HepG2 (cell line): ENCODE measurements around the gene HRH3. TPM values are rescaled to one million over a fixed set of nuclear protein-coding genes. Genes with fewer than 3 reads are reported as not detected.

Experiments used
- ARNT ChIP-seq: fragments of 450-650 bp; IDR thresholded peaks from 2 replicates; pipeline ENCODE4 v1.6.1; 2017
- ATF4 ChIP-seq, 2 experiments: fragments of 450-650 bp in 1 of 2; sonication (generic) in 1 of 2; formaldehyde crosslinking; IDR thresholded peaks; 2 replicates each; pipeline versions ENCODE4 v1.5.0 to v1.8.0; 2020 to 2022; ENCODE audit warnings: mild to moderate bottlenecking in 1 of 2, missing genetic modification reagents in 1 of 2
- CAMTA2 ChIP-seq: sonication (generic); formaldehyde crosslinking; IDR thresholded peaks from 2 replicates; pipeline ENCODE4 v1.4.0; 2020; ENCODE audit warnings: mild to moderate bottlenecking, missing genetic modification reagents, borderline replicate concordance
- CENPX ChIP-seq: sonication (generic); formaldehyde crosslinking; IDR thresholded peaks from 2 replicates; pipeline ENCODE4 v1.9.0; 2021; ENCODE audit warnings: mild to moderate bottlenecking, missing genetic modification reagents, moderate library complexity
- LBX2 ChIP-seq: sonication (generic); formaldehyde crosslinking; IDR thresholded peaks from 2 replicates; pipeline ENCODE4 v1.5.0; 2020; ENCODE audit warnings: missing genetic modification reagents, mild to moderate bottlenecking, borderline replicate concordance
- NR2F6 ChIP-seq, 2 experiments: IDR thresholded peaks; 2 replicates each; pipeline ENCODE4 v1.6.1; 2016; ENCODE audit warnings: antibody characterized with exemption in 1 of 2, mild to moderate bottlenecking in 1 of 2
- POLR2A ChIP-seq, 2 experiments: IDR thresholded peaks; 2 replicates each; pipeline ENCODE4 v1.6.1; 2011; ENCODE audit warnings: low read depth in 2 of 2, low read length in 2 of 2, mild to moderate bottlenecking in 1 of 2, moderate library complexity in 1 of 2; ENCODE audit not compliant: insufficient read depth in 1 of 2
- RAD51 ChIP-seq: fragments of 450-650 bp; IDR thresholded peaks from 2 replicates; pipeline ENCODE4 v1.6.1; 2016; ENCODE audit warnings: borderline replicate concordance
- SATB2 ChIP-seq: sonication (generic); formaldehyde crosslinking; IDR thresholded peaks from 2 replicates; pipeline ENCODE4 v1.5.0; 2020; ENCODE audit warnings: missing genetic modification reagents
- ZBTB26 ChIP-seq: IDR thresholded peaks from 2 replicates; pipeline ENCODE4 v1.6.1; 2016; ENCODE audit warnings: missing compliant biosample characterization, missing genetic modification reagents, borderline replicate concordance
- ZNF143 ChIP-seq: sonication (generic); formaldehyde crosslinking; IDR thresholded peaks from 2 replicates; pipeline ENCODE4 v1.4.0; 2020; ENCODE audit warnings: missing genetic modification reagents
- ZNF569 ChIP-seq: sonication (generic); formaldehyde crosslinking; IDR thresholded peaks from 2 replicates; pipeline ENCODE4 v1.5.0; 2020; ENCODE audit warnings: mild to moderate bottlenecking, missing genetic modification reagents, moderate library complexity, borderline replicate concordance
- ZNF788 ChIP-seq: sonication (generic); formaldehyde crosslinking; IDR thresholded peaks from 2 replicates; pipeline ENCODE4 v1.5.0; 2020; ENCODE audit warnings: mild to moderate bottlenecking, missing genetic modification reagents, borderline replicate concordance
- ZSCAN30 ChIP-seq: sonication (generic); formaldehyde crosslinking; IDR thresholded peaks from 2 replicates; pipeline ENCODE4 v1.5.0; 2020; ENCODE audit warnings: mild to moderate bottlenecking, missing genetic modification reagents
- polyA plus RNA-seq, 8 experiments: library from polyadenylated mRNA; depleted of rRNA in 3 of 8; stranded (reverse) in 7 of 8; unstranded in 1 of 8; fragments of >200 nt; fragmentation: Illumina TruSeq in 4 of 8; extraction: Trizol in 4 of 8; gene quantifications; 2 replicates each; pipeline versions ENCODE4 v1.2.1 to v1.2.3, GENCODE V29; 2011 to 2016; ENCODE audit warnings: low read depth in 4 of 8, missing spikeins in 1 of 8, mixed read lengths in 1 of 8; ENCODE audit not compliant: insufficient read depth in 1 of 8
- total RNA-seq, 5 experiments: library from RNA; depleted of rRNA; stranded (reverse); fragments of >200 nt; fragmentation: Illumina TruSeq; extraction: Trizol; gene quantifications; 2 replicates each; pipeline ENCODE4 v1.2.3, GENCODE V29; 2016; ENCODE audit warnings: low read depth in 1 of 5
- TF ChIP-seq, protein P1 (sequence below): sonication (generic); formaldehyde crosslinking; IDR thresholded peaks from 2 replicates; pipeline ENCODE4 v1.4.0; 2020; ENCODE audit warnings: missing genetic modification reagents, borderline replicate concordance
- TF ChIP-seq, protein P2 (sequence below): sonication (generic); formaldehyde crosslinking; IDR thresholded peaks from 2 replicates; pipeline ENCODE4 v1.4.0; 2020; ENCODE audit warnings: mild to moderate bottlenecking, missing genetic modification reagents
- TF ChIP-seq, protein P3 (sequence below): sonication (generic); formaldehyde crosslinking; IDR thresholded peaks from 2 replicates; pipeline ENCODE4 v1.4.0; 2020; ENCODE audit warnings: low read depth, missing genetic modification reagents
- TF ChIP-seq, protein P4 (sequence below): sonication (generic); formaldehyde crosslinking; IDR thresholded peaks from 2 replicates; pipeline ENCODE4 v1.8.1; 2022; ENCODE audit warnings: low read depth, mild to moderate bottlenecking, missing genetic modification reagents

Gene HRH3
- total and polyA plus RNA-seq, 2 of the 13 experiments (the other 11 are each of a cell fraction or from before 2014, with no cell fraction given): 0.18 TPM; not detected in 1

- TF ChIP-seq, protein P1, sequence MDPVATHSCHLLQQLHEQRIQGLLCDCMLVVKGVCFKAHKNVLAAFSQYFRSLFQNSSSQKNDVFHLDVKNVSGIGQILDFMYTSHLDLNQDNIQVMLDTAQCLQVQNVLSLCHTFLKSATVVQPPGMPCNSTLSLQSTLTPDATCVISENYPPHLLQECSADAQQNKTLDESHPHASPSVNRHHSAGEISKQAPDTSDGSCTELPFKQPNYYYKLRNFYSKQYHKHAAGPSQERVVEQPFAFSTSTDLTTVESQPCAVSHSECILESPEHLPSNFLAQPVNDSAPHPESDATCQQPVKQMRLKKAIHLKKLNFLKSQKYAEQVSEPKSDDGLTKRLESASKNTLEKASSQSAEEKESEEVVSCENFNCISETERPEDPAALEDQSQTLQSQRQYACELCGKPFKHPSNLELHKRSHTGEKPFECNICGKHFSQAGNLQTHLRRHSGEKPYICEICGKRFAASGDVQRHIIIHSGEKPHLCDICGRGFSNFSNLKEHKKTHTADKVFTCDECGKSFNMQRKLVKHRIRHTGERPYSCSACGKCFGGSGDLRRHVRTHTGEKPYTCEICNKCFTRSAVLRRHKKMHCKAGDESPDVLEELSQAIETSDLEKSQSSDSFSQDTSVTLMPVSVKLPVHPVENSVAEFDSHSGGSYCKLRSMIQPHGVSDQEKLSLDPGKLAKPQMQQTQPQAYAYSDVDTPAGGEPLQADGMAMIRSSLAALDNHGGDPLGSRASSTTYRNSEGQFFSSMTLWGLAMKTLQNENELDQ (CRISPR knock-in tag): no peak
- no peak for TF ChIP-seq LBX2 (CRISPR knock-in tag)
- TF ChIP-seq ZNF788 (CRISPR knock-in tag): no peak
- TF ChIP-seq ZNF569 (CRISPR knock-in tag): no peak
- TF ChIP-seq ZSCAN30 (CRISPR knock-in tag): no peak
- TF ChIP-seq RAD51: no peak
- no peak for TF ChIP-seq CENPX (CRISPR knock-in tag)
- TF ChIP-seq ZBTB26: no peak
- TF ChIP-seq ZNF143: no peak
- TF ChIP-seq, protein P2, sequence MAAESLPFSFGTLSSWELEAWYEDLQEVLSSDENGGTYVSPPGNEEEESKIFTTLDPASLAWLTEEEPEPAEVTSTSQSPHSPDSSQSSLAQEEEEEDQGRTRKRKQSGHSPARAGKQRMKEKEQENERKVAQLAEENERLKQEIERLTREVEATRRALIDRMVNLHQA (CRISPR knock-in tag): no peak
- no peak for TF ChIP-seq ATF4 (CRISPR knock-in tag; IDR thresholded peaks at IDR 0.05)
- no peak for TF ChIP-seq SATB2 (CRISPR knock-in tag)
- no peak for TF ChIP-seq CAMTA2 (CRISPR knock-in tag)
- TF ChIP-seq, protein P3, sequence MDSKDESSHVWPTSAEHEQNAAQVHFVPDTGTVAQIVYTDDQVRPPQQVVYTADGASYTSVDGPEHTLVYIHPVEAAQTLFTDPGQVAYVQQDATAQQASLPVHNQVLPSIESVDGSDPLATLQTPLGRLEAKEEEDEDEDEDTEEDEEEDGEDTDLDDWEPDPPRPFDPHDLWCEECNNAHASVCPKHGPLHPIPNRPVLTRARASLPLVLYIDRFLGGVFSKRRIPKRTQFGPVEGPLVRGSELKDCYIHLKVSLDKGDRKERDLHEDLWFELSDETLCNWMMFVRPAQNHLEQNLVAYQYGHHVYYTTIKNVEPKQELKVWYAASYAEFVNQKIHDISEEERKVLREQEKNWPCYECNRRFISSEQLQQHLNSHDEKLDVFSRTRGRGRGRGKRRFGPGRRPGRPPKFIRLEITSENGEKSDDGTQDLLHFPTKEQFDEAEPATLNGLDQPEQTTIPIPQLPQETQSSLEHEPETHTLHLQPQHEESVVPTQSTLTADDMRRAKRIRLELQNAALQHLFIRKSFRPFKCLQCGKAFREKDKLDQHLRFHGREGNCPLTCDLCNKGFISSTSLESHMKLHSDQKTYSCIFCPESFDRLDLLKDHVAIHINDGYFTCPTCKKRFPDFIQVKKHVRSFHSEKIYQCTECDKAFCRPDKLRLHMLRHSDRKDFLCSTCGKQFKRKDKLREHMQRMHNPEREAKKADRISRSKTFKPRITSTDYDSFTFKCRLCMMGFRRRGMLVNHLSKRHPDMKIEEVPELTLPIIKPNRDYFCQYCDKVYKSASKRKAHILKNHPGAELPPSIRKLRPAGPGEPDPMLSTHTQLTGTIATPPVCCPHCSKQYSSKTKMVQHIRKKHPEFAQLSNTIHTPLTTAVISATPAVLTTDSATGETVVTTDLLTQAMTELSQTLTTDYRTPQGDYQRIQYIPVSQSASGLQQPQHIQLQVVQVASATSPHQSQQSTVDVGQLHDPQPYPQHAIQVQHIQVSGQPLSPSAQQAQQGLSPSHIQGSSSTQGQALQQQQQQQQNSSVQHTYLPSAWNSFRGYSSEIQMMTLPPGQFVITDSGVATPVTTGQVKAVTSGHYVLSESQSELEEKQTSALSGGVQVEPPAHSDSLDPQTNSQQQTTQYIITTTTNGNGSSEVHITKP (CRISPR knock-in tag): 0 out of 2 replicates have a peak, but pooled peaks have one; percentile 9
- TF ChIP-seq, protein P4, sequence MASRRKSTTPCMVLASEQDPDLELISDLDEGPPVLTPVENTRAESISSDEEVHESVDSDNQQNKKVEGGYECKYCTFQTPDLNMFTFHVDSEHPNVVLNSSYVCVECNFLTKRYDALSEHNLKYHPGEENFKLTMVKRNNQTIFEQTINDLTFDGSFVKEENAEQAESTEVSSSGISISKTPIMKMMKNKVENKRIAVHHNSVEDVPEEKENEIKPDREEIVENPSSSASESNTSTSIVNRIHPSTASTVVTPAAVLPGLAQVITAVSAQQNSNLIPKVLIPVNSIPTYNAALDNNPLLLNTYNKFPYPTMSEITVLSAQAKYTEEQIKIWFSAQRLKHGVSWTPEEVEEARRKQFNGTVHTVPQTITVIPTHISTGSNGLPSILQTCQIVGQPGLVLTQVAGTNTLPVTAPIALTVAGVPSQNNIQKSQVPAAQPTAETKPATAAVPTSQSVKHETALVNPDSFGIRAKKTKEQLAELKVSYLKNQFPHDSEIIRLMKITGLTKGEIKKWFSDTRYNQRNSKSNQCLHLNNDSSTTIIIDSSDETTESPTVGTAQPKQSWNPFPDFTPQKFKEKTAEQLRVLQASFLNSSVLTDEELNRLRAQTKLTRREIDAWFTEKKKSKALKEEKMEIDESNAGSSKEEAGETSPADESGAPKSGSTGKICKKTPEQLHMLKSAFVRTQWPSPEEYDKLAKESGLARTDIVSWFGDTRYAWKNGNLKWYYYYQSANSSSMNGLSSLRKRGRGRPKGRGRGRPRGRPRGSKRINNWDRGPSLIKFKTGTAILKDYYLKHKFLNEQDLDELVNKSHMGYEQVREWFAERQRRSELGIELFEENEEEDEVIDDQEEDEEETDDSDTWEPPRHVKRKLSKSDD: no peak
- TF ChIP-seq NR2F6 (IDR thresholded peaks at IDR 0.05): no peak
- TF ChIP-seq NR2F6 (CRISPR knock-in tag; IDR thresholded peaks at IDR 0.05): no peak
- TF ChIP-seq POLR2A (IDR thresholded peaks at IDR 0.05; ENCODE audit: insufficient read depth in 1 of 2, low read depth in 2 of 2, low read length in 2 of 2): no peak
- TF ChIP-seq ARNT: no peak
These were observed 7.5 kb upstream of the HRH3 start (continued) for GRCh38 chr20:62227591-62227976.
